Measurements from ENCODE around the gene IRF2BP1. TPM values are rescaled to one million over a fixed set of nuclear protein-coding genes. Genes with fewer than 3 reads are reported as not detected.

The IRF2BP1 gene
- total RNA-seq, 1 donor from 2014 or later: 36.7 TPM

DNA sequence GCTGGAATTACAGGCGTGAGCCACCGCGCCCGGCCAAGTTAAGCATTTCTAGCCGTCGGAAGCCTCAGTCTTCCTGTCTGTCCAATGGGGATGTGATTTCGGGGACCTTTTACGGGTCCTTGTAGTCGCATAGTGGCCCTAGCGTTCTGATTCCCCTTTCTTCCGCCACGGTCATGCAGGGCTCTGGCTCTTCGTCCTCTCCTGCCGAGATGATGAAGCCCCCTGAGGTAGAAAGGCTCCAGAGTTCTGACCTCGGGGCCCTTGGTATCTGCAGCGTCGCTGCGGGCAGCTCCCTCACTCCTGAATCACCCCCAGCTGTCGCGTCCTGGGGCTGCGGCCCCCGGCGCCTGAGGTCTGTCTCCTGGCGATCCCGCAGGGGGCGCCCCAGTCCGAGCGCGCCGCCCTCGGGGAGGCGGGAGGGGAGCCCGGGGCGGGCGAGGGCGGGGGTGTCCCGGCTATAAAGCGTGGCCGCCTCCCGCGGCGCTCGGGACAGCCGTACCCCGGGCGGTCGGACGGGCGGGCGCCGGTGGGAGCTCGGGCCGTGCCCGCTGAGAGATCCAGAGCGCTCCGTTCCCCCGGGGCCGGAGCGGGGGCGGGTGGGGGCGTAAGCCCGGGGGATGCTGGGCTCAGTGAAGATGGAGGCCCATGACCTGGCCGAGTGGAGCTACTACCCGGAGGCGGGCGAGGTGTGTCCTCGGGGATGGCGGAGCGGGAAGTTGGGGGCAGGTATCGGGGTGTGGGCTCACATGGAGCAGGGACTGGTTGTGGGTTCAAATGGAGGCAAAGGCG, 21.9 kb downstream of the IRF2BP1 start, which contains the start of gene FOXA3:
FOXA3 (plus strand) TSS at position 487 of the 789 bp plus-strand sequence; CDS start at position 618, 131 bp downstream.
- DNase-seq (ENCODE audit: low spot score in 2 of 2) (peak; percentile 71 to 75), FAIRE-seq (no peak)

DNA sequence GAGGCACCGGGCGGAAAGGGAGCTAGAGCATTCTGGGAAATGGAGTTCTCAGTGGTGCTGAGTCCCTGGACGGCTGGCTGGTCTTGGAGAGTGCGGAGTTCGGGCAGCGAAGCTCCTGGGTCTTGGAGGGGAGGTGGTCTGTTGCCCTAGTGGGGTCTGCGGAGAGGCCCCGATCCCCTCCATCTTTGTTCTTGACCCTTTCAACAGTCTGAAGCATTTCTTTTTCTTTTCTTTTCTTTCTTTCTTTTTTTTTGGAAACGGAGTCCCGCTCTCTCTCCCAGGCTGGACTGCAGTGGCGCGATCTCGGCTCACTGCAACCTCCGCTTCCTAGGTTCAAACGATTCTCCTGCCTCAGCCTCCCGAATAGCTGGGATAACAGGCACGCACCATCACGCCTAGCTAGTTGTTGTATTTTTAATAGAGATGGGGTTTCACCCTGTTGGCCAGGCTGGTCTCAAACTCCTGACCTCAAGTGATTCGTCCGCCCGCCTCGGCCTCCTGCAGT, 22.6 kb downstream of the IRF2BP1 start:
- FAIRE-seq (no peak), DNase-seq (ENCODE audit: low spot score in 2 of 2) (no peak)

- peak; percentile 48 for FAIRE-seq
- peak; percentile 100 for DNase-seq (ENCODE audit: low spot score in 2 of 2)
These were observed 23.2 kb downstream of the IRF2BP1 start, which contains the start of gene SYMPK for GRCh38 chr19:45862564-45863334. TSS of gene SYMPK (minus strand) at chr19:45863147. CDS start at chr19:45854495, 8,652 bp downstream.

DNA sequence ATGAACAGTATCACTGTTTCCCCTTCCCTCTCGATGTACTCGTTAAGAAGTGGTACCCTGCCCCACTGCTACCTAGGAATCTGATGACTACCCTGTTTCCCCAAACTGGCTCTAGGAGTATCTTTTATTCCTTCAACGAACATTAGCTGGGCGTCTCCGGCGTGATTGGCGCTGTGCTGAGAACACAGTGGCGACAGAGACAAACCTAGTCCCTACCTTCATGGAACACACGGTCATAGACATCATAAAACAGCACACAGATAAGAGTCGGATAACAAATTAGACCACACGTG, 23.7 kb downstream of the IRF2BP1 start:
- FAIRE-seq (no peak), DNase-seq (ENCODE audit: low spot score in 2 of 2) (no peak)

GRCh38 chr19:45860359-45861259, 25.3 kb downstream of the IRF2BP1 start:
- DNase-seq (ENCODE audit: low spot score in 2 of 2): no peak
- no peak for FAIRE-seq

- DNase-seq (ENCODE audit: low spot score in 2 of 2) (no peak), FAIRE-seq (no peak)
These were observed 31.7 kb downstream of the IRF2BP1 start for GRCh38 chr19:45854167-45854778.

DNA sequence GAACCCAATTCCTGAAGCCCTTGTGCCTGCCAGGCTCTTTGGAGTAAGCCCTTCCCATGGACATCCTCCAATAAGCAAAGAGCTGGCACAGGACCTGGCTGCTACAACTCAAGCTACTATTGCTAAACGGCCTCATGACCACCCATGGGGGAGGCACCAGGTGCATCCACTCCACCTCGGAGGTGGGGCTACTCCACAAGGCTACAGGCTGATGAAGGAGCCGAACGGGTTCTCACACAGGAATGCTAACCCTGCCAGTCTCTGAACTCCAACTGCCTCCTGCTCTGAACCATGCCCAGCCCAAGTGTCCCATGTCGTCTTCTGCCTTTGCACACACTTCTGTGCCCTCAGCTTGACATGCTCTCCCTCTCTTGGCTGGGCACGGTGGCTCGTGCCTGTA, 33.0 kb downstream of the IRF2BP1 start:
- no peak for FAIRE-seq
- no peak for DNase-seq (ENCODE audit: low spot score in 2 of 2)

DNA sequence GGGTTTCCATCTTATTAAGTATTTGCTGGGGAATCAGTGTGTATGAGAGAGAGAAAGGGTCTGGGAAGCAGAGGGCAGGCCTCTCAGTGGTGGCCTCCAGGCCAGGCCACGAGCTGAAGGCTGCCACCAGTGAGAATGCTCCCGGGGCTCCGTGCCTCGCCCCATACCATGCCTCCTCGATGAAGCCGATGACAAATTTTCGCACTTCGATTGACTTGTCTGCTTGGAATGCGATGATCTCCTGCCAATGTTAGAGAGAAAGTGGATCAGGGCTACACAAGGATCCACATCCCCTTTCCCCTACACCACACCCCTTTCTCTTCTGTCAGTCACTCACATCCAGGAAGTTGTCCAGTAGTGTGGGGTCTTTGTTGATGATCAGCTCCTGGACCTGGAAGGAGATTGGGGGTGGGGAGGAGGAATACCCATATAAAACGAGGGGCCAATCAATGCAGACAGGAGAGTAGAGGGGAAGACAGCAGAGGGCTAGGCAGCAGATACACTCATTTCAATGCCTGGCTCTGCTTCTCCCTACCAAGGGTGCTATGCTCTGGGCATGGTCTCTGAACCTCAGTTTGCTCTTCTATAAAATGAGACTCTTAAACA, 33.7 kb downstream of the IRF2BP1 start:
- no peak for FAIRE-seq
- DNase-seq (ENCODE audit: low spot score in 2 of 2): no peak

DNA sequence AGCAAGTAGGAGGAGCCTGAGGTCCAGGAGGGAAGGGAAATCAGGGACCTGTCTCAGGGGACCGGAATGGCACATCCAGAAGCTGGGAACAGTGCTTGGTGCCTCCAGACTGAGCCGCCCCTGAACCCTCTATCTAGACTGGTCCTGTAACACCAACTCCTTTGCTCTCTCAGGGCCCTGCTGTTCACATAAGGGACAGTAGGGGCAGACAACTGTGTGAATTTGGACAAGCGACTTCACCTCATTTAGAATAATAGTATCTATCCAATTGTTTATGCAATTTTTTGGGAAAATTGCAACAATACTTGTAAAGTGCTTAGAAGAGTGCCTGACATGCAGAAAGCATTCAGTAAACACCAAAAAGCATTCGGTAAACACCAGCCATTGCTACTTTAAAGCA, 37.0 kb downstream of the IRF2BP1 start:
- FAIRE-seq: no peak
- no peak for DNase-seq (ENCODE audit: low spot score in 2 of 2)

DNA sequence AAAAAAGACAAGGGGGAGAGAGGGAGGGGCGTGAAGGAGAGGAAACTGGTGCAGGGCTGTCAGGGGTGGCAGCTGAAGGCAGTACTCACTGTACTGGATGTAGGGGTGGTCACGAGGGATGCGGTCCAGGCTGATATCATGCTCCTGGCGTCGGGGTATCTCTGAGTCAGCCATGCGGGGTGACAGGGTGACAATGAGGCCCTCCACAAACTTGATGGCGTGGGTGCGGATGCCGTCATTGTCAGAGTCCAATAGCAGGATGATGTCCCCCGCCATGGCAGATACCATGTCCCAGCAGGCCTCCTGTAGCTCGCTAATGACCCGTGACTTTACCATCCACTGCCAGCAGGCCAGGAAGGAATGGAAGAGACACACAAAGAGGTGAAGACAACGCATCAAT, 38.3 kb downstream of the IRF2BP1 start:
- no peak for DNase-seq (ENCODE audit: low spot score in 2 of 2)
- no peak for FAIRE-seq

- FAIRE-seq (no peak), DNase-seq (ENCODE audit: low spot score in 2 of 2) (no peak)
These were observed 43.7 kb downstream of the IRF2BP1 start for GRCh38 chr19:45842198-45842597.

DNA sequence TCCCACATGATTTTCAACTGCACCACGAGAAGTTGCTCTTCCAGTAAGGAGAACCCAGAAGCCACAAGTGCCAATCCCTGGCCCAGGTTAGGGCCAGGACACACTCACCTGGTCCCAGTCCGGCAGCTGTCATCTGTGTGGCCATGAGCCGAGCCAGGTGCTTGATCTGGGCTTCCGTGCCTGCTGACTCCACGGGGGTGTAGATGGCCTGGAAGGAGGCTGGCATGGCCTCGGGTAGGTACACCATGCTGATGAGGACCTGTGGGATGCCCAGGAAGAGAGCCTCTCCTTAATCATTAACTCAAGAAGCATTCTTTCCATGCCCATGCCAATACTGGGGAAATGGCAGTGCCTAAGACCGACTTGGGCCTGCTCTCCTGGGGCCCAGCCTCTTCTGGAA, 51.0 kb downstream of the IRF2BP1 start:
- FAIRE-seq (no peak), DNase-seq (ENCODE audit: low spot score in 2 of 2) (no peak)

Other genes starting within 250 kb of the IRF2BP1 start
- 13.0 TPM for gene EML2, start 246.7 kb downstream of the IRF2BP1 start, total RNA-seq
- 0.41 TPM for gene GIPR, start 217.9 kb downstream of the IRF2BP1 start, total RNA-seq
- gene SNRPD2, start 194.2 kb downstream of the IRF2BP1 start, total RNA-seq: 157 TPM
- gene QPCTL, start 193.5 kb downstream of the IRF2BP1 start, total RNA-seq: 8.2 TPM
- 13.9 TPM for gene FBXO46, start 155.2 kb downstream of the IRF2BP1 start, total RNA-seq
- gene MEIOSIN, start 152.7 kb downstream of the IRF2BP1 start, total RNA-seq: not detected
- gene SIX5, start 116.9 kb downstream of the IRF2BP1 start, total RNA-seq: 0.82 TPM
- 13.9 TPM for gene DMPK, start 103.7 kb downstream of the IRF2BP1 start, total RNA-seq
- gene DMWD, start 93.3 kb downstream of the IRF2BP1 start, total RNA-seq: 47.7 TPM
- not detected for gene RSPH6A, start 70.8 kb downstream of the IRF2BP1 start, total RNA-seq
- 18.3 TPM for gene SYMPK, start 23.0 kb downstream of the IRF2BP1 start, total RNA-seq
- gene FOXA3, start 21.8 kb downstream of the IRF2BP1 start, total RNA-seq: not detected
- 0.82 TPM for gene MYPOP, start 16.5 kb upstream of the IRF2BP1 start, total RNA-seq
- not detected for gene NANOS2, start 28.6 kb upstream of the IRF2BP1 start, total RNA-seq
- gene NOVA2, start 87.7 kb upstream of the IRF2BP1 start, total RNA-seq: 8.6 TPM
- 2.9 TPM for gene CCDC61, start 109.3 kb upstream of the IRF2BP1 start, total RNA-seq
- gene PGLYRP1, start 136.9 kb upstream of the IRF2BP1 start, total RNA-seq: not detected
- gene IGFL4, start 154.9 kb upstream of the IRF2BP1 start, total RNA-seq: 0.82 TPM
- gene IGFL3, start 238.5 kb upstream of the IRF2BP1 start, total RNA-seq: not detected

All from frontal cortex (tissue), 4 donors.